ENCODE results near the gene HEATR5A.

DNA sequence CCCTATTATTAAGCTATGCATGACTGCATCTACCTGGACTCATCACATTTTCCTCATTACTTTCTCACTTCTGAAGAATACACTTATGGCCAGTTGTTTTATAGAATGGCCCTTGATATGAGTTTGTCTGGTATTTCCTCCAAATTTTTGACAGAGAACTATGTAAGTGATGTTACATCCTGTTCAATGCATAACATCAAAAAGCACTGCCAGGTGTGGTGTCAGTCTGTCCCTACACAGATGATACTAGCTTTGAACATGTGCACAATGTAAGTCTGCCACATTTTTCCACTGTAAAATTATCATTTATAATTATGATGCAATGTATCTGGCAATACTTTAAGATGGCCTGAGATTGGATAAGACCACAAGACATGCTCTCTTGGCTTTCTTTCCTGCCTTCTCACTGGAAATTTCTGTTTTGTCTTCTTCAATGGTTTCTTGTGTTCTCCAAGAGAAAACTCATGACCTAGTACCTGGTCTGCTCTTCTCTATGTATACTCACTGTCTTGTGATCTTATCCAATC is 28.3 kb downstream of the HEATR5A start:
- TF ChIP-seq POLR2A (IDR thresholded peaks at IDR 0.05; ENCODE audit: low read depth, low read length), result no peak
- TF ChIP-seq POLR2AphosphoS5 (IDR thresholded peaks at IDR 0.05; ENCODE audit: low read depth, low read length), result no peak
